ENCODE measurements around the gene PAM.

PAM gene

DNA sequence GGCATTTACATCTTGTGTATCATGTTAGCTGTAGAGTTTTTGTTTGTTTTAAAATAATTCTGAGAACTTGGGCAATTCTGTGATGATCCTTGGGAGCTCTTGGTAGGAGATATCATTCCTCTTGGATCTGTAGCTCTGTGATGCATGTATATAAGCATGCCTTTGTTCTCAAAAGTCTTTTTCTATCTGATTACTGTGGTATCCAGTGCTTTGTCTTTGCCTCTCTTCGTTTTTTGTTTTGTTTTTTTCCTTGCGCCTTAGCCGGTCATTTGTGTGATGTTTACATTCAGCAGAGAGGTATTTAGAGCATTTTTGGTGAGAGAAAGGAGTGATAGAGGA is 110.0 kb downstream of the PAM start:
- DNase-seq (ENCODE audit: low spot score in 2 of 2) = no peak
- H3K9me3 Mint-ChIP-seq = no peaks in the 10 kb centered on the region
- peaks cover 29% of the 10 kb centered on the region for H3K4me1 Mint-ChIP-seq
- H3K27ac Mint-ChIP-seq = peak overlapping the region; percentile 74
- no peak for ATAC-seq
- H3K4me3 Mint-ChIP-seq = peak overlapping the region; percentile 68
- H3K36me3 Mint-ChIP-seq = peaks cover 52% of the 10 kb centered on the region

DNA sequence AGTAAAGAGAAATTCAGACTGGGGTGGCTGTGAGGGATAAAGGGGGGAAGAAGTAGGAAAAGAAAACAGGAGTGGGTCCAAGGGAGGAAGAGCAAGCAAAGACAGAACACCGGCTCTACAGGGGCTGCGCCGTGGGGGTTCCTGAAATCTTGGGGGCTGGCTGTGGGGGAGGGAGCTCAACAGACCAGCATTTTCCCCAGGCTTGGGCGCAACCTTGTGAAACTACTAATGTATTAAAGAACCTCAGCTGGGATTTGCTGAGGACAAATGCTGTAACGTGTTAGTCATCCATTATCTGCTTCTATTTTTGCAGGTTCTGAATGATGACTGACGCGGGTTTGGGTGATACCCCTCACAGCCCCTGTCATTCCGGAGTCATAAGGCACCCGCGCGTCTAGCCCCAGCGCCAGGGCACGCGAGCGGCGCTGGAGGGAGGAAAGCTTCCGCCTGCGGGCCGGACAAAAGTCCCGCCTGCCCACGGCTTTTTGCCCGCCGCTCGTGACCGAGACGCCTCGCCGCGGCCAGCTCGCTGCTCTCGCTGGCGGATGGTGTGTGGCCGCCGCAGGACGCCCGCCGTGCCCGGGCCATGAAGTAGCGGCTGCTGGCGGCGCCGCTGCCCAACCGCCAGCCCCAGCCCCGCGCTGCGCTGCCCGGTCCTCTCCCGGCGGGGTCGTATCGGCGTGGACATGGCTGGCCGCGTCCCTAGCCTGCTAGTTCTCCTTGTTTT is 110.6 kb downstream of the PAM start:
- Mint-ChIP-seq H3K36me3 (peaks cover 58% of the 10 kb centered on the region), H3K4me1 (peaks cover 29% of the 10 kb centered on the region), H3K4me3 (peak overlapping the region; percentile 68), H3K9me3 (no peaks in the 10 kb centered on the region), H3K27ac (peak overlapping the region; percentile 74)
- DNase-seq (ENCODE audit: low spot score in 2 of 2) (peak; percentile 39 to 78), ATAC-seq (peak; percentile 99)

DNA sequence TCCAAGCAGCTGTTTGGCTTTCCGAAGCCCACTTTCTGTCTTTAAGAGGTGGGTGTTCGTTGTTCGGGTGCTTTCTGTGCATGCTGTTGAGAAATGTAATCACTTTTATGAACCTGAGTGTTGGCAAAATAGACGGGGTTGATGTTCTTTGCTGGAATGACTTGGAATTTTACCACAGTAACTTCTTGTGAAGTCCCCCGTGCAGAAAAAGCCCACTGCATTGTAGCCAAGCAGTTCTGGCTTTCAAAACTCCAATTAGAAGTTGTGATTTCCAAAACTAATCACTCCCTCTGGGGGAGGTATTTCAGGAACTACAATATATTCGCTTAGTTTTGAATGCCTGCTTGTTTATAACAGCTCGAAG is 111.1 kb downstream of the PAM start:
- no peaks in the 10 kb centered on the region for H3K9me3 Mint-ChIP-seq
- peak overlapping the region; percentile 74 for H3K27ac Mint-ChIP-seq
- H3K4me1 Mint-ChIP-seq = peaks cover 23% of the 10 kb centered on the region
- ATAC-seq (no peak), DNase-seq (ENCODE audit: low spot score in 2 of 2) (no peak)
- H3K36me3 Mint-ChIP-seq = peaks cover 62% of the 10 kb centered on the region
- peak overlapping the region; percentile 68 for H3K4me3 Mint-ChIP-seq

DNA sequence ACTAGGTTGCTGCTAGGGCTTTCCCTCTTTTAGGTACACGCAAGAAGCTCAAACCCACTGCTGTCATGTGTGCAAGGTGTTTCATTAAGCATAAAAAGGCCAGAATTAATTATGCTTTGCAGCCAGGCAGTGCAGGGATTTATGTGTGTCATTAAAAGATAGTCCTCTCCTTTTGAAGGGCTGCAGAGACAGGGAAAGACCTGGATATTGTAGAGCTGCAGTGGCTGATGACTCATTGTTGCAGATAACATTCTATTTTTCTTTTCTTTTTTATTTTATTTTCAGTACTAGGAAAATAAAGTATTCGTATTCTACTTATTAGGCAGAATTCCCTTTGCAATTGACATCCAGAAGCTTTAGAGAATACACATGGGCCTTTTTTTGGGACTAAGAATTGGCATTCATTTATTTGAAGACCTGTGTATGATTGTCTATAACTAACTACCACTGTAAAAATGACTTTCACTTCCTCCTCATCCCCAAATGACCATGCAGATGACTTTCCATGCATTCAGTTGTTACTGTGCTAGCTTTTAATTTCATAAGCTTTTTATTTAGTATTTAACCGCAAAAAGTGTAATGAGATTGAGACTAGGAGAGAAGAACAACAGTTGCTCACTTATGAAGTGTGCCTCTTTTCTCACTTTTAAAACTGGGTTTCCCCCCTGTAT is 113.0 kb downstream of the PAM start:
- Mint-ChIP-seq H3K27ac (no peak overlapping the region), H3K36me3 (peaks cover 71% of the 10 kb centered on the region), H3K4me1 (peaks cover 20% of the 10 kb centered on the region), H3K4me3 (no peak overlapping the region), H3K9me3 (no peaks in the 10 kb centered on the region)
- no peak for ATAC-seq
- no peak for DNase-seq (ENCODE audit: low spot score in 2 of 2)

DNA sequence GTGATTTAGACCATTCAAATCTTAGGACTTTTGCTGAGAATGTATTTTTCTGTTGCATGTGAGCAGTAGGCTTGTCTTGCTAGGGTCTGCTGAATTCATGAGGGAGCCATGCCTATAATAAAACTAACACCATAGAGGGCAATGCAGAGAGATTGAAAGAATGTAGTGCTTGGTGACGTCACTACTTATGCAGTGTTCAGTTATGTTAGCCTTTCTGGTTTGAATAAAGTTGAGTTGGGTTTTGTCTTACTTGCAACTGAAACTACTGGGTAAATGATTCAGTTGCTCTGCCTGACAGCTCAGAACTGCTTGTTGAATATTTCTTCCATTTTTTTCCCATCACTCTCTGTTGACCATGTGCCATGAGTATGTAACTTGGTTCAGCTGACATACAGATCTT is 114.1 kb downstream of the PAM start:
- peaks cover 71% of the 10 kb centered on the region for H3K36me3 Mint-ChIP-seq
- H3K4me3 Mint-ChIP-seq = no peak overlapping the region
- no peaks in the 10 kb centered on the region for H3K9me3 Mint-ChIP-seq
- ATAC-seq = no peak
- DNase-seq (ENCODE audit: low spot score in 2 of 2) = no peak
- peaks cover 16% of the 10 kb centered on the region for H3K4me1 Mint-ChIP-seq
- H3K27ac Mint-ChIP-seq = no peak overlapping the region

DNA sequence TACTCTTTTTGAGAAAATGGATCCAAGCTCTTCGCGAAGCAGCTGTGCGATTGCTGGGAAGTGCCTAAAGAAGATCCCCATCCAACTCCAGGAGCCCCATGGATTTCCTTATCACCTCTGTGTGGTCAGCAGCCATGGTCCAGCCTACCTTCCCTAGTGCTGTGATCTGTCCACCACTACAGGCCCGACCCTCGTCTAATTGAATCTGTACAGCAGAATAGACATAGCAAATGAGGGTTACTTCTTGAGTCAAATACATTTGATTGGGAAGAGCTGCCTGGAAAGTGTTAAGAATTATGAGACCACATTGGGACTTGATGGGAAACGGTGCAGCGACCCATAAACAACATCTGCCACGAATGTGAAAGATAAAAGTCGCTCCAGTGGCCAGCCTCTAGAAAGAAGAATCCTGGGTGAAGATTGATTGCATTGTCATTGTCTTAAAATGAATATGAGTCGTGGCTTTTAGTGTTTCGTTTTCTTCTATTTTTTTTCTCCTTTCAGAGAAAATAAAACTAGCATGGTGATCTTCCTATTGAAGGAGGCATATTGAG is 118.4 kb downstream of the PAM start:
- ATAC-seq = no peak
- H3K36me3 Mint-ChIP-seq = peaks cover 55% of the 10 kb centered on the region
- no peak for DNase-seq (ENCODE audit: low spot score in 2 of 2)
- no peak overlapping the region for H3K27ac Mint-ChIP-seq
- H3K4me1 Mint-ChIP-seq = no peaks in the 10 kb centered on the region
- no peak overlapping the region for H3K4me3 Mint-ChIP-seq
- H3K9me3 Mint-ChIP-seq = no peaks in the 10 kb centered on the region

DNA sequence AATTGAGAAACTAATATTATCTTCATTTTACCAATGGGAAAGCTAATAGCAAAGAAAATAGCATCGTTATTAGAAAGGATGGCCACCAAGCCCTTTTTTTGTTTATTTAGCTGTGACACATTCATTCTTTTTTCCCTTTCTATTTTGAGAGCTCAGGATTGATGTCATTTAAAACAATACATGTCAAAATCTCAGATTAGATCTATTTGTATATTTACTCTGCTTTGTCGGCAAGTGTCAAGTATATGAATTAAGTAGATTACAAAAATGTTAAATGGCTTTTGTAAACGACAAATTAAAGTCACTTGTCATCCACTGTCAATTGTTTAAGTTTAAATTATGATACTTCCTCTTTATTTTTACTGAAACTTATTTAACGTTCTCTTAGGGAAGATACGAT is 118.9 kb downstream of the PAM start:
- Mint-ChIP-seq H3K36me3 (peaks cover 52% of the 10 kb centered on the region), H3K4me1 (no peaks in the 10 kb centered on the region), H3K4me3 (no peak overlapping the region), H3K9me3 (no peaks in the 10 kb centered on the region), H3K27ac (no peak overlapping the region)
- DNase-seq (ENCODE audit: low spot score in 2 of 2) (no peak), ATAC-seq (no peak)

DNA sequence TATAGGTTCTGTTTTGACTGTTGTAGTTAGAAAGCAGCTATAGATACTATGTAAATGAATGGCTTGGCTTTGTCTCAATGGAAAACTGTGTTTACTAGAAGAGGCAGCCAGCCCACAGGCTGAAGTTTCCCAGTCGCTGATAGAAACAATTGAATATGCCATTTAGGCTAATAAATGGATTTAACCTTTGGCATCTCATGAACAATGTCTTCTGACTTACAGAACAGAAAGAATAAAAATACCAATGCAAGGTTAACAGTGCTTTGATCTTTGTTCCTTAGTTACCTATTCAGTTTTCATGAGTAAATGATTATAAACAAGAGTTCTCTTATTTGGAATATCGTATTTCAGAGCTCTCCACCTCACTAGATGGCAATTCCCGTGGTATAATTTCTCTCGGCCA is 120.6 kb downstream of the PAM start:
- ATAC-seq (no peak), DNase-seq (ENCODE audit: low spot score in 2 of 2) (no peak)
- peaks cover 42% of the 10 kb centered on the region for H3K36me3 Mint-ChIP-seq
- H3K9me3 Mint-ChIP-seq = no peaks in the 10 kb centered on the region
- no peak overlapping the region for H3K4me3 Mint-ChIP-seq
- no peak overlapping the region for H3K27ac Mint-ChIP-seq
- H3K4me1 Mint-ChIP-seq = no peaks in the 10 kb centered on the region

DNA sequence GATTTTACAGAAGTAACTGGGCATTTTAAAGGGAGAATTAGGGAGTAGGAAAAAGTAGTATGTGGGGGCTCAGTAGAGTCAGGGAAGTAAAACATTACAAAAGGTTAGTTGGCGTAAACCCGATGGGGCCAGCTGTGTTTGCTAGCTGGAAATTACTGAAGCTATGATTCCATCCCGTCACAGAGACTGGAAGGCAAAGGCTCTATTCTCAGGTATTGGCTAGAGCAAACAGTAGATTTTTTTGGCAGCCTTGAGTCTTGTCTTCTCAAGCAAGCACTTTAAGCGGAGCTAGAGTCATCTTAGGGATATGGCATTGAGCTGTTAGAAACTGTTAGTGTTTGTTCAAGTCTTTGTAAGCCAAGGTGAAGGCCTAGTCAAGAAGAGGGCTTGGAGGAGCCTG is 121.5 kb downstream of the PAM start:
- Mint-ChIP-seq H3K9me3 (no peaks in the 10 kb centered on the region), H3K36me3 (peaks cover 39% of the 10 kb centered on the region), H3K4me3 (no peak overlapping the region), H3K4me1 (no peaks in the 10 kb centered on the region), H3K27ac (no peak overlapping the region)
- DNase-seq (ENCODE audit: low spot score in 2 of 2) = no peak
- no peak for ATAC-seq

DNA sequence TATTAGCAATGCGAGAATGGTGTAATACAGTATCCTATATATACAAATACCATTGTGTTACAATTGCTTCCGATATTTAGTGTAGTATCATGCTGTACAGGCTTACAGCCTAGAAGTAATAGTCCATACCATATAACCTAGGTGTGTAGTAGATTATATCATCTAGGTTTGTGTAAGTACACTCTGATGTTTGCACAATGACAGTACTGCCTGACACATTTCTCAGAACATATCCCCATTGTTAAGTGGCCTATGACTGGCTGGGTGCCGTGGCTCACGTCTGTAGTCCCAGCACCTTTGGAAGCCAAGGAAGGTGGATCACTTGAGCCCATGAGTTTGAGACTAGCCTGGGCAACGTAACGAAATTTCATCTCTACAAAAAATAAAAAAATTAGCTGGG is 124.6 kb downstream of the PAM start:
- Mint-ChIP-seq H3K27ac (no peak overlapping the region), H3K4me1 (peaks cover 6% of the 10 kb centered on the region), H3K9me3 (no peaks in the 10 kb centered on the region), H3K4me3 (no peak overlapping the region), H3K36me3 (peaks cover 26% of the 10 kb centered on the region)
- ATAC-seq = no peak
- no peak for DNase-seq (ENCODE audit: low spot score in 2 of 2)

DNA sequence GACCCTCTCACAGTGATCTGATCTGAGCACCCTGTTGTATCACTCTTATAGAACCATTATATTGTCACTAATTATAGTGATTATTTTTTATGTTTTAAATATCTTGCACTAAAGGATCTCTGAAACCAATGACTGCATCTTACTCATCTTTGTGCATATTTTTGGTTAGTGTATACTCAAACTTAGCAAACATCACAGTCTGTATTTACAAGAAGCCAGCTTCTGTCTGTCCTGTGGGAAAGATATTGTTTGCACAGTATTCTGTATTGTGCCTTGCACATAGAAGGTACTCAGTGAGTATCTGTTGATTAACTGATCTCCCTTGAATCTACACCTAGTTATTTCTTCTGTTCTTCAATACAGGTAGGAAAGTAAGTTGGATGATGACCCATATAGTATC is 131.5 kb downstream of the PAM start:
- no peak for DNase-seq (ENCODE audit: low spot score in 2 of 2)
- H3K4me3 Mint-ChIP-seq = no peak overlapping the region
- H3K4me1 Mint-ChIP-seq = peaks cover 29% of the 10 kb centered on the region
- no peak for ATAC-seq
- no peak overlapping the region for H3K27ac Mint-ChIP-seq
- H3K9me3 Mint-ChIP-seq = no peaks in the 10 kb centered on the region
- H3K36me3 Mint-ChIP-seq = no peaks in the 10 kb centered on the region

DNA sequence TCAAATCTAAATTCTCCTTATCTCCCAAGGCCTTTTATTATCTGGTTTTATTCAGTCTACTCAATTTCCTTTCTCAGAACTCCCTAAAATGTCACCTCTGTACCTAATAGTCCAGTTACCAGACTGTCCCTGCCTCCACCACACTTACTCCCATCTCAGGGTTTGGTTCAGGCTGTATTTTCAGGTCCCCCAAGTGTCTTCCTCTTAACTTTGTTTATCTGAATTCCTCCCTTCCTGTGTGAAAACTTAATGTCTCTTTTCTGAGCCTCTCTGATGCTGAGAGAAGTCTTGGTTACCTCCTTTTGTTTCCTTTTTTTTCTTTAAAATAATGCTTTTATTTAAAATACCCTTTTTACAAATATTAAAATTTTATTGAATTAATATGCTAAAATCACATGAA is 133.4 kb downstream of the PAM start:
- H3K4me3 Mint-ChIP-seq = no peak overlapping the region
- H3K36me3 Mint-ChIP-seq = no peaks in the 10 kb centered on the region
- H3K4me1 Mint-ChIP-seq = peaks cover 23% of the 10 kb centered on the region
- peak overlapping the region; percentile 30 for H3K27ac Mint-ChIP-seq
- DNase-seq (ENCODE audit: low spot score in 2 of 2) (no peak), ATAC-seq (no peak)
- no peaks in the 10 kb centered on the region for H3K9me3 Mint-ChIP-seq

DNA sequence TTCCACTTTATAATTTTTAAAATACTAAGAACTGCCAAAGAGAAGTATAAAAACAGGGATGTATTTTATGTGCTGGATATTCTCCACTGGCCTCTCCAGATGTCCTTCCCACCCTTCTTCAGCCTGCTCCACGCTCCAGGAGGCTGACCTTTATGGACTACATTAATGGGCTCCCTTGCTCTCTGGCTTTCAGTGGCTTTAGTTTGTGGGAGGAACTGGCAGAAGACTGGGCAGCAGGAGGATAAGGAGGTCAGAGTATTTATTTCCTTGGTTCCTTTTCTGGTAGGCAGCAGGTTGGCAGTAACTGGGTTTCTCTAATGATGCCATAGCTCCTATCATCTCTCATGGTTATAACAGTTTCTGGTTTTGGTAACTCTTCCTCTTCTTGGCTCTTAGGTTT is 133.9 kb downstream of the PAM start:
- Mint-ChIP-seq H3K9me3 (no peaks in the 10 kb centered on the region), H3K4me3 (no peak overlapping the region), H3K4me1 (peaks cover 23% of the 10 kb centered on the region), H3K36me3 (no peaks in the 10 kb centered on the region), H3K27ac (no peak overlapping the region)
- DNase-seq (ENCODE audit: low spot score in 2 of 2) (no peak), ATAC-seq (no peak)

DNA sequence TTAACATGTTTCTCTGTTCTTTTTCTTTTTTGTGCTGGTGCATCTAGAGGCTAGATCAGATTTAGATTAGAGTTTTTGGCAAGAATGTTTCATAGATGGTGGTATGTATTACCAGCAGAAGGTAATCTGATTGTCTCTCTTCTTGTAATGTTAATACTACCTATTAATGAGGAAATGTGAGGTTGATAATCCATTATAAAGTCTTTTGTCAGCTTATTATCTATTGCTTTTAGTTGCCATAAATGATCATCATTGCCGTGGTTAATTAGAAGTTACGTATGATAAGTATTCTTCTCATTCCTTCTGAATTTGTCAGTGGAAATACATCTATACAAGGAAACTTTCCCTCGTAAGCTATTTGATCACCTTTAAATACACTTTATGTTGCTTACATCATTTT is 135.0 kb downstream of the PAM start:
- ATAC-seq (no peak), DNase-seq (ENCODE audit: low spot score in 2 of 2) (no peak)
- Mint-ChIP-seq H3K4me1 (peaks cover 31% of the 10 kb centered on the region), H3K36me3 (no peaks in the 10 kb centered on the region), H3K9me3 (no peaks in the 10 kb centered on the region), H3K27ac (no peak overlapping the region), H3K4me3 (no peak overlapping the region)

DNA sequence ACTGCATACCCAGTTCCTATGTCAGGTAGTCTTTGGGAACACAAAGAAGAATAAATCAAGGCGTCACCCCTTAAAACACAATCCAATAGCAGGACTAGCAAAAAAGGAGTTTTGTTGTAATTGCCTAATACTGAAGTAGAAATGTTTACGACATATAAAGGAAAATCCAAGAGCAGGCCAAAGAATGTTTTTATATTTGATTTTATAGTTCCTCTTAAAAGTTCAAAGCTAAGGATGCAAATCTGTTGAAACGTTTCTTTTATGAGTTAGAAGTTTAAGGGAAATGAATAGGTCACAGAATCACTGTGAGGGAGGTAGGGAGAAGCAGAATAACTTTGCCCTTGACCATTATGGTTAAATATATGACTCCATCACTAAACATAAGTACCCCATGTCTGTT is 136.1 kb downstream of the PAM start:
- no peaks in the 10 kb centered on the region for H3K9me3 Mint-ChIP-seq

DNA sequence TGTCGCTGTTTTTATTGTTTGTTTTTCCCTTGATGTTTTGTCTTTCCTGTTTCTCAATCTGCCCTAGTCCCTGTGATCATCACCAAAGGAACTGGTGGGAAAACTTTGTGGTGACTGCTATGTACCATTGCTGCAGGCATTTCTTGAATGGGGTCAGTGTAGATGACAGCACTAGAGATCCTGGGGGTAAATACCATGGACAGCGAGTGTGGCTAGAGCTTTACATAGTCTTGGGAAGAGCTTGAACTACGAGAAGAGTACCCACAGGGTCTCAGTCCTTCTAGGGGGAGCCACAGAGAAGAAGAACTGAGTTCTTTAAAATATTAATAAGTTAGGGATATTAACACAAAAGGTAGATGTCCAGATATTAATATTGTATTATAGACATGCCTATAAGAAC is 138.8 kb downstream of the PAM start:
- no peaks in the 10 kb centered on the region for H3K9me3 Mint-ChIP-seq
- peaks cover 8% of the 10 kb centered on the region for H3K4me1 Mint-ChIP-seq
- no peak overlapping the region for H3K27ac Mint-ChIP-seq
- no peak for DNase-seq (ENCODE audit: low spot score in 2 of 2)
- ATAC-seq = no peak
- no peak overlapping the region for H3K4me3 Mint-ChIP-seq
- H3K36me3 Mint-ChIP-seq = peaks cover 13% of the 10 kb centered on the region

More for the DNA sequence above, 136.1 kb downstream of the PAM start:
- peaks cover 31% of the 10 kb centered on the region for H3K4me1 Mint-ChIP-seq
- no peak overlapping the region for H3K27ac Mint-ChIP-seq
- DNase-seq (ENCODE audit: low spot score in 2 of 2) (no peak), ATAC-seq (no peak)
- H3K4me3 Mint-ChIP-seq = no peak overlapping the region
- H3K36me3 Mint-ChIP-seq = peaks cover 5% of the 10 kb centered on the region

Data from stimulated activated effector memory CD8-positive, alpha-beta T cell treated with anti-CD3 and anti-CD28 coated beads, Interleukin-12 subunit alpha, Interleukin-12 subunit beta, amount 100 ng/mL, for 72 hours (primary cell).